ENCODE results near the gene ZNF385A. TPM values are rescaled to one million over a fixed set of nuclear protein-coding genes. Genes with fewer than 3 reads are reported as not detected.

The ZNF385A gene
- total and polyA plus RNA-seq, 2 donors (not counting 3 experiments of a cell fraction or from before 2014, with no cell fraction given) = 1.6 to 7.9 TPM

GRCh38 chr12:54419088-54419887 lies 34.8 kb upstream of the ZNF385A start, which contains the start of gene ITGA5:
Gene ITGA5 (minus strand): TSS chr12:54419266. CDS start chr12:54419198, 68 bp downstream.
- Histone ChIP-seq H3K9me3 (replicated peaks; ENCODE audit: control insufficient read depth, insufficient read depth, low read length) (no peaks in the 10 kb centered on the region), H3K79me2 (ENCODE audit: control insufficient read depth, insufficient read depth, low read length) (peaks cover 59% of the 10 kb centered on the region), H3K27ac (ENCODE audit: insufficient read depth, low read depth, low read length) (peak within 1 kb of the TSS; percentile 79), H3K4me1 (ENCODE audit: control insufficient read depth, extremely low read depth, insufficient read depth, low read length) (peaks cover 68% of the 10 kb centered on the region), H3K9ac (replicated peaks; ENCODE audit: extremely low read depth, insufficient read depth, low read length) (peak within 1 kb of the TSS; percentile 73), H3K4me3 (replicated peaks in 1 of 3; ENCODE audit: insufficient read depth in 1 of 3, low read depth in 1 of 3, low read length in 3 of 3) (peak within 1 kb of the TSS; percentile 65 to 97 (median 83)), H3K9me1 (replicated peaks; ENCODE audit: control insufficient read depth, extremely low read depth, insufficient read depth, low read length) (no peaks in the 10 kb centered on the region), H2AFZ (ENCODE audit: low read depth, low read length) (no peak within 1 kb of the TSS), H3K27me3 (ENCODE audit: control insufficient read depth in 2 of 2, insufficient read depth in 2 of 2, low read length in 2 of 2) (no peaks in the 10 kb centered on the region), H3K4me2 (ENCODE audit: insufficient read depth, low read length) (peak within 1 kb of the TSS; percentile 59), H3K36me3 (ENCODE audit: control insufficient read depth in 2 of 2, extremely low read depth in 1 of 2, insufficient read depth in 2 of 2, low read length in 2 of 2) (peaks cover 5 to 6% of the 10 kb centered on the region in 2 experiments), H4K20me1 (replicated peaks; ENCODE audit: control insufficient read depth, extremely low read depth, insufficient read depth, low read length) (no peaks in the 10 kb centered on the region)
- ChIA-PET POLR2A (interaction anchor here (0.8 to 3.9 kb wide), 3 partner anchors 9 to 20 kb away, joined by 4 to 23 read pairs (median 6); no protein-coding TSS in a partner anchor), CTCF (interaction anchor here (1.1 to 11.8 kb wide), 8 partner anchors 8 to 20 kb away, joined by 3 to 221 read pairs (median 24); no protein-coding TSS in a partner anchor)
- dilution Hi-C loops (cut with MboI; ENCODE audit: extremely low pct_ligation_motif_present, low sequenced_read_pairs) (no loop called here), intact Hi-C loops (cut with micrococcal nuclease) (loop anchor here (1.0 kb wide), 4 partner anchors 8 to 20 kb away; no protein-coding TSS in a partner anchor)
- DNase-seq (ENCODE audit: low read depth, low spot score) (peak; percentile 75), FAIRE-seq (peak; percentile 74)
- no peak for TF ChIP-seq GATA2 (IDR thresholded peaks at IDR 0.05; ENCODE audit: insufficient read depth, insufficient read length, low read depth, low read length)
- peak; percentile 76 for TF ChIP-seq FOS (IDR thresholded peaks at IDR 0.05; ENCODE audit: borderline replicate concordance, insufficient read depth, low read length)
- TF ChIP-seq POLR2A (IDR thresholded peaks at IDR 0.05; ENCODE audit: low read depth, low read length) = peak; percentile 90
- no peak for TF ChIP-seq MAX (IDR thresholded peaks at IDR 0.05; ENCODE audit: insufficient read depth, insufficient read length)
- TF ChIP-seq POLR2AphosphoS5 (IDR thresholded peaks at IDR 0.05; ENCODE audit: insufficient read depth, low read depth, low read length) = peak; percentile 89
- TF ChIP-seq EZH2 (IDR thresholded peaks at IDR 0.05; ENCODE audit: borderline replicate concordance, low read depth, low read length, severe bottlenecking) = no peak
- no peak for TF ChIP-seq CTCF (IDR thresholded peaks at IDR 0.05; ENCODE audit: extremely low read depth in 1 of 2, insufficient read depth in 1 of 2, low read depth in 1 of 2, low read length in 2 of 2)
- no peak for TF ChIP-seq MYC (IDR thresholded peaks at IDR 0.05; ENCODE audit: low read depth, low read length)
- no peak for TF ChIP-seq JUN (IDR thresholded peaks at IDR 0.05; ENCODE audit: borderline replicate concordance, insufficient read depth, insufficient read length, low read depth)
- no TSS peak for BruUV-seq (replicated peaks)

Data from endothelial cell of umbilical vein (primary cell).